IPS-NIHi7 (cell line): ENCODE results near the gene LPCAT4.
"Not testable (repeated sequence)": the region's sequence is repeated elsewhere in the genome, so short reads cannot be mapped to it uniquely, and the experiment has no call there.

Experiments
- DNase-seq: peaks from one replicate; pipeline ENCODE4 v3.0.0; 2012; ENCODE audit warnings: mixed read lengths; ENCODE audit errors: extremely low spot score

Gene LPCAT4

GRCh38 chr15:34367101-34368081 lies at the start of gene LPCAT4:
Gene LPCAT4 (minus strand): TSS chr15:34367196. CDS start chr15:34367100, 96 bp downstream.
- peak; percentile 96 for DNase-seq

GRCh38 chr15:34409511-34409910 lies 42.5 kb upstream of the LPCAT4 start:
- DNase-seq: not testable (repeated sequence)

GRCh38 chr15:34408973-34409372 lies 42.0 kb upstream of the LPCAT4 start:
- DNase-seq: not testable (repeated sequence)

- DNase-seq: not testable (repeated sequence)
Measured at GRCh38 chr15:34403899-34404298, 36.9 kb upstream of the LPCAT4 start.

GRCh38 chr15:34403160-34403598 lies 36.2 kb upstream of the LPCAT4 start:
- not testable (repeated sequence) for DNase-seq

- not testable (repeated sequence) for DNase-seq
Measured at GRCh38 chr15:34397637-34398259, 30.8 kb upstream of the LPCAT4 start.

- not testable (repeated sequence) for DNase-seq
Measured at GRCh38 chr15:34392981-34393380, 26.0 kb upstream of the LPCAT4 start.

GRCh38 chr15:34389594-34390086 lies 22.6 kb upstream of the LPCAT4 start:
- DNase-seq: not testable (repeated sequence)

GRCh38 chr15:34381829-34382521 lies 15.0 kb upstream of the LPCAT4 start:
- DNase-seq: not testable (repeated sequence)

GRCh38 chr15:34380491-34380890 lies 13.5 kb upstream of the LPCAT4 start:
- not testable (repeated sequence) for DNase-seq

- DNase-seq: no peak
Measured at GRCh38 chr15:34376856-34377255, 9.9 kb upstream of the LPCAT4 start.

- DNase-seq: not testable (repeated sequence)
Measured at GRCh38 chr15:34375541-34375940, 8.5 kb upstream of the LPCAT4 start.

GRCh38 chr15:34374816-34375215 lies 7.8 kb upstream of the LPCAT4 start:
- DNase-seq: no peak

- no peak for DNase-seq
Measured at GRCh38 chr15:34373951-34374350, 7.0 kb upstream of the LPCAT4 start.

- no peak for DNase-seq
Measured at GRCh38 chr15:34370643-34371042, 3.6 kb upstream of the LPCAT4 start.

- DNase-seq: no peak
Measured at GRCh38 chr15:34370129-34370528, 3.1 kb upstream of the LPCAT4 start.

GRCh38 chr15:34366271-34367065 lies 528 bp downstream of the LPCAT4 start:
- peak; percentile 83 for DNase-seq

- no peak for DNase-seq
Measured at GRCh38 chr15:34365836-34366235, 1.2 kb downstream of the LPCAT4 start.

- no peak for DNase-seq
Measured at GRCh38 chr15:34365091-34365825, 1.7 kb downstream of the LPCAT4 start.

- no peak for DNase-seq
Measured at GRCh38 chr15:34364041-34364440, 3.0 kb downstream of the LPCAT4 start.
